ENCODE data around the gene CACNA1S. TPM values are rescaled to one million over a fixed set of nuclear protein-coding genes. Genes with fewer than 3 reads are reported as not detected.

CACNA1S gene
- total RNA-seq, 1 experiment from 2014 or later, result not detected

DNA sequence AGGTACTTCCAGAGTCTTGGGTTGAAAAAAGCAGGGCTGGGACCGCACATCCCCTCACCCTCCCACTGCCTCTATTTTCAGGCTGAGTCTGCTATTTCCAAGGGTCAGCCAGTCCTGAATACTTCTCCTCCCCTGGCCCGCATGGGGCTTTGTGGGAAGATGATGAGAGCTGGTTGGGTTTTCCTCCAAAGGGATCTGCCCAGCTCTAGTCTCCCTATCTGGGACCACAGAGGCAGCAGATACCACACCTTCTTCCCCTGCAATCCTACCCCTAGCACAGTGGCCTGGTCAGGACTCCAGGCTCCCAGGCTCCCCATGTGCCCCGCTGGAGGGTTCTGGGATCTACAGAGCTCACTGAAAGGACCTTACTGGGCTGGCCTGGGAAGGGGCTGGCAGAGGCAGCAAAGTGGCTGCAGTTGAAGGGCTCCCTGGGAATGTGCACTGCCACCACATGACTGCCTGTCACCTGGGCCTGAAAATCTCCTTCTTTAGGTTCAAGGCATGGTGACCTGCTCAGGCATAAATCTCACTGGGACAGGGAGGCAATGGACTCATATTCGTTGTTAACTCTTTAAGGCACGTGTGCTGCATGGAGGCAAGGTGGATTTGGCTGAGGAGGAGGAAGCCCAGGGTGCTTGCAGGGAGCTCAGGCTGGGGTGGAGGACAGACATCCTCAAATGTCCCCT is 13.1 kb downstream of the CACNA1S start:
- ChIA-PET CTCF (no interaction called here), POLR2A (ENCODE audit: low non-redundant PET) (no interaction called here)
- intact Hi-C loops (cut with micrococcal nuclease; ENCODE audit: unreplicated experiment), result no loop called here

GRCh38 chr1:201096977-201097856 is 15.0 kb downstream of the CACNA1S start:
- DNase-seq (ENCODE audit: low spot score), result no peak
- H3K27me3 ChIP-seq (replicated peaks; ENCODE audit: insufficient read depth, low read depth, low read length, poor library complexity), result no peaks in the 10 kb centered on the region
- CTCF ChIA-PET, result no interaction called here
- H3K27ac ChIP-seq (ENCODE audit: low read depth, low read length, poor library complexity, severe bottlenecking), result no peak overlapping the region
- no peak overlapping the region for H3K4me3 ChIP-seq (ENCODE audit: low read depth, low read length, poor library complexity, severe bottlenecking)
- H3K9me3 ChIP-seq (ENCODE audit: low read depth, low read length, poor library complexity, severe bottlenecking), result no peaks in the 10 kb centered on the region
- intact Hi-C loops (cut with micrococcal nuclease; ENCODE audit: unreplicated experiment), result no loop called here
- POLR2A ChIA-PET (ENCODE audit: low non-redundant PET), result no interaction called here
- H3K36me3 ChIP-seq (ENCODE audit: insufficient read depth, low read length, poor library complexity, severe bottlenecking), result no peaks in the 10 kb centered on the region
- H3K4me1 ChIP-seq (ENCODE audit: insufficient read depth, low read length, poor library complexity, severe bottlenecking), result no peaks in the 10 kb centered on the region
- BruUV-seq (replicated peaks), result no TSS peak
- TF ChIP-seq CTCF (conservative IDR thresholded peaks at IDR 0.05; ENCODE audit: low read depth, low read length) (no peak), EZH2 (IDR thresholded peaks at IDR 0.05; ENCODE audit: borderline replicate concordance, low read depth, low read length, poor library complexity, severe bottlenecking) (no peak)

More for the DNA sequence above, 13.1 kb downstream of the CACNA1S start:
- no peaks in the 10 kb centered on the region for H3K9me3 ChIP-seq (ENCODE audit: low read depth, low read length, poor library complexity, severe bottlenecking)
- H3K27me3 ChIP-seq (replicated peaks; ENCODE audit: insufficient read depth, low read depth, low read length, poor library complexity), result no peaks in the 10 kb centered on the region
- TF ChIP-seq EZH2 (IDR thresholded peaks at IDR 0.05; ENCODE audit: borderline replicate concordance, low read depth, low read length, poor library complexity, severe bottlenecking), result no peak
- no peak for TF ChIP-seq CTCF (conservative IDR thresholded peaks at IDR 0.05; ENCODE audit: low read depth, low read length)
- no peak overlapping the region for H3K27ac ChIP-seq (ENCODE audit: low read depth, low read length, poor library complexity, severe bottlenecking)
- DNase-seq (ENCODE audit: low spot score), result no peak
- no peak overlapping the region for H3K4me3 ChIP-seq (ENCODE audit: low read depth, low read length, poor library complexity, severe bottlenecking)
- BruUV-seq (replicated peaks), result no TSS peak
- no peaks in the 10 kb centered on the region for H3K36me3 ChIP-seq (ENCODE audit: insufficient read depth, low read length, poor library complexity, severe bottlenecking)
- H3K4me1 ChIP-seq (ENCODE audit: insufficient read depth, low read length, poor library complexity, severe bottlenecking), result no peaks in the 10 kb centered on the region

DNA sequence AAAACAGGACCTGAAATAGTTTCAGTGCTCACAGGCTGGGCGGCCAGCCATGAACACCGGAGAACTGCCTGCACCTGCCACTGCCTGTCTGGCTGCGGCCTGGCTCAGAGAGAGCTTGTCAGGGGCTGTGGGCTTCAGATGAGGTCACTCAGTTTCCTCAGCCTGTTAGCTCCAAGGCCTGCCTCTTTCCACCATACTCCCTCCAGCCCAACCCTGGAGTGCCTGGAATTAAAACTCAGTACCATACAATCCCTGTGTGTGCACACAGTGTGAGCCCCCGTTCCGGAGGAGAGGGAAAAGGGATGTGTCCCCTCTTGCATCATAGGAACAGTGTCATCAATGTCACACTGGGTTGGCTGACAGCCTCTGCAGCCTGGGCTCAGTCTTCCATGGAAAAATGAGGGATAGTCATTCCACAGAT is 16.2 kb downstream of the CACNA1S start:
- Histone ChIP-seq H3K4me3 (ENCODE audit: low read depth, low read length, poor library complexity, severe bottlenecking) (no peak overlapping the region), H3K36me3 (ENCODE audit: insufficient read depth, low read length, poor library complexity, severe bottlenecking) (no peaks in the 10 kb centered on the region), H3K27ac (ENCODE audit: low read depth, low read length, poor library complexity, severe bottlenecking) (no peak overlapping the region), H3K27me3 (replicated peaks; ENCODE audit: insufficient read depth, low read depth, low read length, poor library complexity) (no peaks in the 10 kb centered on the region), H3K4me1 (ENCODE audit: insufficient read depth, low read length, poor library complexity, severe bottlenecking) (no peaks in the 10 kb centered on the region), H3K9me3 (ENCODE audit: low read depth, low read length, poor library complexity, severe bottlenecking) (no peaks in the 10 kb centered on the region)
- no TSS peak for BruUV-seq (replicated peaks)
- POLR2A ChIA-PET (ENCODE audit: low non-redundant PET), result no interaction called here
- intact Hi-C loops (cut with micrococcal nuclease; ENCODE audit: unreplicated experiment), result no loop called here
- no peak for TF ChIP-seq EZH2 (IDR thresholded peaks at IDR 0.05; ENCODE audit: borderline replicate concordance, low read depth, low read length, poor library complexity, severe bottlenecking)
- TF ChIP-seq CTCF (conservative IDR thresholded peaks at IDR 0.05; ENCODE audit: low read depth, low read length), result no peak
- DNase-seq (ENCODE audit: low spot score), result no peak
- CTCF ChIA-PET, result no interaction called here

All from A673 (cell line).